MV-4-11 (cell line): ENCODE results near the gene TMEM151B.

Experiments used
- DNase-seq: peaks from one replicate; lab custom pipeline; 2025; lab: John Stamatoyannopoulos, UW

TMEM151B gene

GRCh38 chr6:44269921-44270525 is at the start of gene TMEM151B:
Gene TMEM151B, plus strand, starts transcription at chr6:44270450. Its CDS starts 293 bp downstream, at chr6:44270743.
- no peak for DNase-seq

GRCh38 chr6:44220913-44221290 is 49.3 kb upstream of the TMEM151B start:
- DNase-seq = no peak

- peak; percentile 71 for DNase-seq
These were observed 48.8 kb upstream of the TMEM151B start for GRCh38 chr6:44221291-44221960.

GRCh38 chr6:44221961-44222335 is 48.3 kb upstream of the TMEM151B start:
- no peak for DNase-seq

- DNase-seq = no peak
These were observed 47.5 kb upstream of the TMEM151B start for GRCh38 chr6:44222486-44223318.

GRCh38 chr6:44223319-44224028 is 46.8 kb upstream of the TMEM151B start, which contains the start of gene SLC29A1:
Gene SLC29A1, plus strand, starts transcription at chr6:44223595. Its CDS starts 3,719 bp downstream, at chr6:44227314.
- peak; percentile 62 for DNase-seq

- DNase-seq = no peak
These were observed 46.0 kb upstream of the TMEM151B start for GRCh38 chr6:44224029-44224964.

GRCh38 chr6:44224965-44225305 is 45.3 kb upstream of the TMEM151B start:
- no peak for DNase-seq

- DNase-seq = no peak
These were observed 44.5 kb upstream of the TMEM151B start for GRCh38 chr6:44225579-44226325.

GRCh38 chr6:44226368-44227147 is 43.7 kb upstream of the TMEM151B start:
- no peak for DNase-seq

- no peak for DNase-seq
These were observed 43.0 kb upstream of the TMEM151B start for GRCh38 chr6:44227148-44227793.

- DNase-seq = no peak
These were observed 42.2 kb upstream of the TMEM151B start for GRCh38 chr6:44228031-44228430.

GRCh38 chr6:44228433-44228832 is 41.8 kb upstream of the TMEM151B start:
- no peak for DNase-seq

- DNase-seq = no peak
These were observed 41.4 kb upstream of the TMEM151B start for GRCh38 chr6:44228836-44229235.

- DNase-seq = no peak
These were observed 40.7 kb upstream of the TMEM151B start for GRCh38 chr6:44229376-44230033.

GRCh38 chr6:44230034-44230675 is 40.1 kb upstream of the TMEM151B start:
- no peak for DNase-seq

GRCh38 chr6:44231426-44231825 is 38.8 kb upstream of the TMEM151B start:
- peak; percentile 52 for DNase-seq
